Peyer's patch (tissue), 4 donors: Measurements from ENCODE around the gene CCDC93. TPM values are rescaled to one million over a fixed set of nuclear protein-coding genes. Genes with fewer than 3 reads are reported as not detected.

ENCODE experiments used
- DNase-seq, 3 donors: peaks; one replicate each; pipeline ENCODE4 v3.0.0-alpha.2; 2017 to 2019
- H3K27ac ChIP-seq, 4 donors: fragments of 200-600 bp; sonication (generic); one replicate each; pipeline ENCODE4 v1.5.1; 2016 to 2019
- H3K27me3 ChIP-seq, 2 donors: fragments of 200-600 bp; sonication (generic); one replicate each; pipeline ENCODE4 v1.5.1; 2019
- H3K36me3 ChIP-seq, 3 donors: fragments of 200-600 bp; sonication (generic); one replicate each; pipeline ENCODE4 v1.5.1; 2016 to 2019
- H3K4me1 ChIP-seq, 4 donors: fragments of 200-600 bp; sonication (generic); one replicate each; pipeline ENCODE4 v1.5.1; 2016 to 2019
- H3K4me3 ChIP-seq, 4 donors: fragments of 200-600 bp; sonication (generic); 1 replicate in 3 of 4; 2 replicates in 1 of 4; pipeline ENCODE4 v1.5.1; 2016 to 2019; ENCODE audit warnings: mild to moderate bottlenecking in 1 of 4
- H3K9me3 ChIP-seq, 4 donors: fragments of 200-600 bp; sonication (generic); one replicate each; pipeline ENCODE4 v1.5.1; 2016 to 2019; ENCODE audit warnings: mild to moderate bottlenecking in 1 of 4
- POLR2A ChIP-seq, 2 donors: fragments of 450-650 bp; IDR thresholded peaks; one replicate each; pipeline ENCODE4 v1.5.1; 2017; ENCODE audit warnings: antibody characterized with exemption in 2 of 2, mild to moderate bottlenecking in 2 of 2, moderate library complexity in 2 of 2
- total RNA-seq, 4 donors: library from RNA; depleted of rRNA; stranded (reverse); fragments of >200 nt; gene quantifications; one replicate each; pipeline ENCODE4 v1.1.0, GENCODE V29; 2016
- TF ChIP-seq, protein P1 (sequence below), 6 experiments: fragments of 450-650 bp in 4 of 6; fragments of 200-600 bp in 2 of 6; sonication (generic) in 1 of 6; IDR thresholded peaks; one replicate each; pipeline ENCODE4 v1.5.1; 2017 to 2019; ENCODE audit warnings: antibody characterized with exemption in 6 of 6, mild to moderate bottlenecking in 3 of 6, moderate library complexity in 1 of 6

The CCDC93 gene
- total RNA-seq, 4 donors from 2014 or later, result 47.0 to 59.3 (median 55.0) TPM

- TF ChIP-seq, protein P1, sequence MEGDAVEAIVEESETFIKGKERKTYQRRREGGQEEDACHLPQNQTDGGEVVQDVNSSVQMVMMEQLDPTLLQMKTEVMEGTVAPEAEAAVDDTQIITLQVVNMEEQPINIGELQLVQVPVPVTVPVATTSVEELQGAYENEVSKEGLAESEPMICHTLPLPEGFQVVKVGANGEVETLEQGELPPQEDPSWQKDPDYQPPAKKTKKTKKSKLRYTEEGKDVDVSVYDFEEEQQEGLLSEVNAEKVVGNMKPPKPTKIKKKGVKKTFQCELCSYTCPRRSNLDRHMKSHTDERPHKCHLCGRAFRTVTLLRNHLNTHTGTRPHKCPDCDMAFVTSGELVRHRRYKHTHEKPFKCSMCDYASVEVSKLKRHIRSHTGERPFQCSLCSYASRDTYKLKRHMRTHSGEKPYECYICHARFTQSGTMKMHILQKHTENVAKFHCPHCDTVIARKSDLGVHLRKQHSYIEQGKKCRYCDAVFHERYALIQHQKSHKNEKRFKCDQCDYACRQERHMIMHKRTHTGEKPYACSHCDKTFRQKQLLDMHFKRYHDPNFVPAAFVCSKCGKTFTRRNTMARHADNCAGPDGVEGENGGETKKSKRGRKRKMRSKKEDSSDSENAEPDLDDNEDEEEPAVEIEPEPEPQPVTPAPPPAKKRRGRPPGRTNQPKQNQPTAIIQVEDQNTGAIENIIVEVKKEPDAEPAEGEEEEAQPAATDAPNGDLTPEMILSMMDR (IDR thresholded peaks at IDR 0.05), result no peak
- TF ChIP-seq POLR2A (IDR thresholded peaks at IDR 0.05), result no peak
- no peak for DNase-seq
- no peaks in the 10 kb centered on the region for H3K27me3 ChIP-seq
- H3K4me3 ChIP-seq, result no peak overlapping the region
- peaks cover 0 to 48% (median 0%) of the 10 kb centered on the region in 3 donors for H3K36me3 ChIP-seq
- H3K4me1 ChIP-seq, result peaks cover 0 to 12% (median 0%) of the 10 kb centered on the region in 4 donors
- H3K9me3 ChIP-seq, result no peaks in the 10 kb centered on the region
- H3K27ac ChIP-seq, result no peak overlapping the region
Measured at GRCh38 chr2:117979911-117980701, 33.8 kb downstream of the CCDC93 start.

GRCh38 chr2:117977696-117978095, 36.2 kb downstream of the CCDC93 start:
- Histone ChIP-seq H3K4me3 (no peak overlapping the region), H3K9me3 (no peaks in the 10 kb centered on the region), H3K4me1 (peaks cover 0 to 7% (median 0%) of the 10 kb centered on the region in 4 donors), H3K36me3 (peaks cover 0 to 60% (median 0%) of the 10 kb centered on the region in 3 donors), H3K27ac (no peak overlapping the region), H3K27me3 (no peaks in the 10 kb centered on the region)
- no peak for DNase-seq
- TF ChIP-seq, protein P1 (IDR thresholded peaks at IDR 0.05), result no peak
- no peak for TF ChIP-seq POLR2A (IDR thresholded peaks at IDR 0.05)

GRCh38 chr2:117976581-117976980, 37.3 kb downstream of the CCDC93 start:
- Histone ChIP-seq H3K9me3 (no peaks in the 10 kb centered on the region), H3K4me3 (no peak overlapping the region), H3K27me3 (no peaks in the 10 kb centered on the region), H3K27ac (no peak overlapping the region), H3K36me3 (peaks cover 0 to 72% (median 0%) of the 10 kb centered on the region in 3 donors), H3K4me1 (no peaks in the 10 kb centered on the region)
- TF ChIP-seq, protein P1 (IDR thresholded peaks at IDR 0.05), result no peak
- no peak for TF ChIP-seq POLR2A (IDR thresholded peaks at IDR 0.05)
- DNase-seq, result no peak

- H3K9me3 ChIP-seq, result no peaks in the 10 kb centered on the region
- no peak for DNase-seq
- H3K27me3 ChIP-seq, result no peaks in the 10 kb centered on the region
- no peak overlapping the region for H3K27ac ChIP-seq
- no peak for TF ChIP-seq POLR2A (IDR thresholded peaks at IDR 0.05)
- TF ChIP-seq, protein P1 (IDR thresholded peaks at IDR 0.05), result no peak
- peaks cover 0 to 85% (median 0%) of the 10 kb centered on the region in 3 donors for H3K36me3 ChIP-seq
- no peak overlapping the region for H3K4me3 ChIP-seq
- H3K4me1 ChIP-seq, result no peaks in the 10 kb centered on the region
Measured at GRCh38 chr2:117973498-117974082, 40.3 kb downstream of the CCDC93 start.

GRCh38 chr2:117972476-117973123, 41.3 kb downstream of the CCDC93 start:
- Histone ChIP-seq H3K9me3 (no peaks in the 10 kb centered on the region), H3K27ac (no peak overlapping the region), H3K36me3 (peaks cover 0 to 84% (median 0%) of the 10 kb centered on the region in 3 donors), H3K4me1 (no peaks in the 10 kb centered on the region), H3K4me3 (no peak overlapping the region), H3K27me3 (no peaks in the 10 kb centered on the region)
- no peak for DNase-seq
- TF ChIP-seq, protein P1 (IDR thresholded peaks at IDR 0.05), result no peak
- TF ChIP-seq POLR2A (IDR thresholded peaks at IDR 0.05), result no peak
